Sigmoid colon (tissue), 4 donors: ENCODE measurements around the gene MSANTD1.

Experiments used
- POLR2A ChIP-seq, 2 donors: fragments of 450-650 bp; IDR thresholded peaks; one replicate each; pipeline ENCODE4 v1.6.1; 2016; ENCODE audit warnings: antibody characterized with exemption in 2 of 2, mild to moderate bottlenecking in 2 of 2, moderate library complexity in 2 of 2
- POLR2AphosphoS5 ChIP-seq, 4 donors: sonication (generic); formaldehyde crosslinking; IDR thresholded peaks; one replicate each; pipeline ENCODE4 v1.6.1; 2017; ENCODE audit warnings: antibody characterized with exemption in 4 of 4

- TF ChIP-seq POLR2A (IDR thresholded peaks at IDR 0.05) (no peak), POLR2AphosphoS5 (IDR thresholded peaks at IDR 0.05) (no peak)
Observed at GRCh38 chr4:3269105-3269927, 20.4 kb downstream of the MSANTD1 start.
